GM12878 (cell line): Measurements from ENCODE around the gene ACTL6A. TPM values are rescaled to one million over a fixed set of nuclear protein-coding genes. Genes with fewer than 3 reads are reported as not detected.

ENCODE experiments used
- ATAC-seq: fragments of 200-7000 bp; cut with Tn5 transposase; 3 replicates; pipeline ENCODE4 v1.9.1; 2020; ENCODE audit warnings: mild to moderate bottlenecking, moderate library complexity
- BruUV-seq: library from RNA; stranded (reverse); fragments of 400-500 nt; replicated peaks from 2 replicates; lab custom pipeline; 2021; lab: Mats Ljungman, UMichigan
- CTCF ChIA-PET: fragments of 300-600 bp; sonication (Branson Sonifier 250); formaldehyde crosslinking; extraction: SDS; loops from one replicate; lab custom pipeline; 2021; ENCODE audit warnings: inconsistent platforms; lab: Yijun Ruan, JAX
- POLR2A ChIA-PET: fragments of 350-600 bp; formaldehyde crosslinking; extraction: SDS; loops from one replicate; lab custom pipeline; 2021; ENCODE audit warnings: inconsistent platforms; lab: Charles Lee
- RAD21 ChIA-PET: fragments of 300-600 bp; sonication (Branson Sonifier 250); formaldehyde crosslinking; loops from one replicate; lab custom pipeline; 2023; ENCODE audit warnings: antibody characterized with exemption; ENCODE audit not compliant: unreplicated experiment; lab: Charles Lee
- SMC1A ChIA-PET: fragments of 300-600 bp; sonication (Branson Sonifier 250); formaldehyde crosslinking; loops from one replicate; lab custom pipeline; 2023; ENCODE audit not compliant: unreplicated experiment, uncharacterized antibody; lab: Charles Lee
- DNase-seq: peaks from one replicate; pipeline ENCODE4 v3.0.0-alpha.2; 2011; ENCODE audit warnings: low read depth, low spot score
- FAIRE-seq: peaks from 3 replicates; lab custom pipeline; 2011; peaks lifted over from hg19 to GRCh38; lab: Jason Lieb, UNC
- H2AFZ ChIP-seq: 2 replicates; pipeline ENCODE4 v1.6.0; 2011; ENCODE audit warnings: low read depth, low read length, control low read depth; ENCODE audit not compliant: control insufficient read depth
- H3K27ac ChIP-seq: 2 replicates; pipeline ENCODE4 v1.5.1; 2011; ENCODE audit warnings: control low read depth; ENCODE audit not compliant: control insufficient read depth, insufficient read depth
- H3K27me3 ChIP-seq, 2 experiments: replicated peaks in 1 of 2; 2 replicates each; pipeline versions ENCODE4 v1.6.0 to v1.6.1; 2011; ENCODE audit warnings: low read length in 1 of 2; ENCODE audit not compliant: control insufficient read depth in 2 of 2, insufficient read depth in 2 of 2
- H3K36me3 ChIP-seq, 2 experiments: 2 replicates each; pipeline ENCODE4 v1.5.1; 2011; ENCODE audit warnings: low read length in 1 of 2; ENCODE audit not compliant: control insufficient read depth in 2 of 2, insufficient read depth in 2 of 2
- H3K4me1 ChIP-seq: 2 replicates; pipeline ENCODE4 v1.6.1; 2011; ENCODE audit warnings: mild to moderate bottlenecking, low read length, moderate library complexity, mixed read lengths; ENCODE audit not compliant: control insufficient read depth, insufficient read depth
- H3K4me2 ChIP-seq: 2 replicates; pipeline ENCODE4 v1.6.0; 2011; ENCODE audit warnings: control low read depth; ENCODE audit not compliant: control insufficient read depth, insufficient read depth
- H3K4me3 ChIP-seq: fragments of 200-600 bp; sonication (generic); 2 replicates; pipeline ENCODE4 v1.5.1; 2016
- H3K79me2 ChIP-seq: 2 replicates; pipeline ENCODE4 v1.6.0; 2011; ENCODE audit warnings: low read length; ENCODE audit not compliant: control insufficient read depth, insufficient read depth
- H3K9ac ChIP-seq: 2 replicates; pipeline ENCODE4 v1.8.0; 2011; ENCODE audit warnings: low read length, control low read depth, mixed read lengths; ENCODE audit not compliant: control insufficient read depth, insufficient read depth
- H3K9me3 ChIP-seq: replicated peaks from 3 replicates; pipeline ENCODE4 v1.5.1; 2011; ENCODE audit warnings: mild to moderate bottlenecking, low read length; ENCODE audit not compliant: control insufficient read depth, insufficient read depth
- H4K20me1 ChIP-seq: 2 replicates; pipeline ENCODE4 v1.6.0; 2011; ENCODE audit not compliant: control insufficient read depth, insufficient read depth
- ATF7 ChIP-seq: fragments of 450-650 bp; IDR thresholded peaks from 2 replicates; pipeline ENCODE4 v1.6.1; 2016; ENCODE audit warnings: low read depth, mild to moderate bottlenecking
- MEF2B ChIP-seq: fragments of 450-650 bp; IDR thresholded peaks from 2 replicates; pipeline ENCODE4 v1.6.1; 2018; ENCODE audit warnings: mild to moderate bottlenecking, moderate library complexity; ENCODE audit not compliant: partially characterized antibody, poor library complexity, severe bottlenecking
- NFYB ChIP-seq: IDR thresholded peaks from 2 replicates; pipeline ENCODE4 v1.6.1; 2011; ENCODE audit warnings: low read depth, mild to moderate bottlenecking, low read length, improper control_type of control experiment, moderate library complexity; ENCODE audit not compliant: insufficient read depth
- NRF1 ChIP-seq: conservative IDR thresholded peaks from 2 replicates; pipeline ENCODE4 v1.6.1; 2011; ENCODE audit warnings: mild to moderate bottlenecking, low read depth, low read length, improper control_type of control experiment
- POU2F2 ChIP-seq: IDR thresholded peaks from 3 replicates; pipeline ENCODE4 v1.6.1; 2011; ENCODE audit warnings: low read depth, mild to moderate bottlenecking, low read length, borderline replicate concordance
- RAD21 ChIP-seq: IDR thresholded peaks from 2 replicates; pipeline ENCODE4 v1.6.1; 2011; ENCODE audit warnings: mild to moderate bottlenecking, low read depth, low read length, moderate library complexity; ENCODE audit not compliant: insufficient read depth
- RCOR1 ChIP-seq: conservative IDR thresholded peaks from 2 replicates; pipeline ENCODE4 v1.6.1; 2012; ENCODE audit warnings: low read depth, low read length, improper control_type of control experiment
- SP1 ChIP-seq: IDR thresholded peaks from one replicate; pipeline ENCODE4 v1.6.1; 2011; ENCODE audit warnings: low read depth, low read length
- SPI1 ChIP-seq: IDR thresholded peaks from 2 replicates; pipeline ENCODE4 v1.6.1; 2011; ENCODE audit warnings: low read depth, mild to moderate bottlenecking, low read length, moderate library complexity, borderline replicate concordance; ENCODE audit not compliant: insufficient read depth
- TCF3 ChIP-seq: IDR thresholded peaks from 2 replicates; pipeline ENCODE4 v1.6.1; 2012; ENCODE audit warnings: low read depth, mild to moderate bottlenecking, low read length, borderline replicate concordance; ENCODE audit not compliant: insufficient read depth
- ZNF217 ChIP-seq: fragments of 450-650 bp; IDR thresholded peaks from 2 replicates; pipeline ENCODE4 v1.6.1; 2017; ENCODE audit warnings: antibody characterized with exemption, mild to moderate bottlenecking
- ZNF622 ChIP-seq: fragments of 450-650 bp; IDR thresholded peaks from 2 replicates; pipeline ENCODE4 v1.6.1; 2017; ENCODE audit warnings: mild to moderate bottlenecking, inconsistent platforms
- WGBS: methylation state at CpG from one replicate; pipeline ENCODE4 v1.1.6; 2016; ENCODE audit warnings: low lambda C conversion rate; ENCODE audit not compliant: insufficient replicate concordance, insufficient coverage; ENCODE audit errors: missing lambda C conversion rate; 5-methylcytosine and 5-hydroxymethylcytosine counted together
- in situ Hi-C: fragments of 300-500 bp; cut with MboI; formaldehyde crosslinking; loops from 9 replicates; pipeline ENCODE4 v1.14.3; 2018; ENCODE audit warnings: mixed read lengths
- intact Hi-C: fragments of 100-400 bp; cut with micrococcal nuclease; formaldehyde crosslinking; loops from one replicate; pipeline ENCODE4 v1.14.2; 2022; ENCODE audit not compliant: unreplicated experiment
- polyA plus RNA-seq, 11 experiments: library from polyadenylated mRNA; depleted of rRNA in 4 of 11; unstranded in 6 of 11; stranded (reverse) in 5 of 11; fragments of >200 nt; fragmentation: Nextera tagmentation in 4 of 11; fragmentation: Illumina TruSeq in 1 of 11; extraction: Ambion mirVana in 4 of 11; extraction: Trizol in 1 of 11; gene quantifications; 1 replicate in 1 of 11; 2 replicates in 10 of 11; pipeline versions ENCODE4 v1.2.1 to v1.2.3, GENCODE V29; 2011 to 2016; ENCODE audit warnings: inconsistent platforms in 2 of 11, missing spikeins in 2 of 11, low read depth in 1 of 11
- total RNA-seq, 4 experiments: library from RNA; depleted of rRNA in 3 of 4; stranded (reverse); fragments of >200 nt in 3 of 4; fragmentation: Illumina TruSeq in 1 of 4; extraction: Trizol in 1 of 4; gene quantifications; 2 replicates each; pipeline versions ENCODE4 v1.2.1 to v1.2.3, GENCODE V29; 2013 to 2021
- TF ChIP-seq, protein P1 (sequence below): fragments of 450-650 bp; formaldehyde crosslinking; IDR thresholded peaks from 2 replicates; pipeline ENCODE4 v1.5.0; 2022; ENCODE audit warnings: mild to moderate bottlenecking, missing genetic modification characterization

The ACTL6A gene
- total and polyA plus RNA-seq, 10 of the 15 experiments (the other 5 are each of a cell fraction or from before 2014, with no cell fraction given): 70.2 to 197 (median 105) TPM

DNA sequence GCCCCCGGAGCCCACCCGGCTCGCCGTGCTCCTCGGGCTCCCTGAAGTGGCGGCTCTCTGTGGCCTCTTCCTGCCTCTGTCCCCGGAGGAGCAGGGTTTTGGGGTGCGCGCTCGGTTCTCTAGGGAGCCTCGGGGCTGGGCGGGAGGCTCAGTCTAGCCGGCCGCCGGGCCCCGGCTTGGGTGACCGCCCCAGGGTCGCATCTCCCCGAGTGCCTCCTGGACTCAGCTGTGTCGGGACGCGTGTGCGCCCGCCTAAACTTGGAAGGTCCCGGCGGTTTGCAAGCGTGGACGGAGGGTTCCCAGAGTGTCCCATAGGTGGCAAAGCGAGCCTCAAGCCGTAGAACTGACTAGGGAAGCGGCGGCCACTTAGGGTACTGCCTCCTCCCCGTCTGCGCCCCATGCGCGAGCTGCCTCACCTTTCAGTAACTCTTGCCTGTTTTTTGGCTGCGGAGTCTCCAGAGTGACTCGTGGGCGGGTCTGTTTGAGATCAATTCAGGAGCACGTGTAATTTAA is 601 bp downstream of the ACTL6A start (continued):
- TF ChIP-seq, protein P1, sequence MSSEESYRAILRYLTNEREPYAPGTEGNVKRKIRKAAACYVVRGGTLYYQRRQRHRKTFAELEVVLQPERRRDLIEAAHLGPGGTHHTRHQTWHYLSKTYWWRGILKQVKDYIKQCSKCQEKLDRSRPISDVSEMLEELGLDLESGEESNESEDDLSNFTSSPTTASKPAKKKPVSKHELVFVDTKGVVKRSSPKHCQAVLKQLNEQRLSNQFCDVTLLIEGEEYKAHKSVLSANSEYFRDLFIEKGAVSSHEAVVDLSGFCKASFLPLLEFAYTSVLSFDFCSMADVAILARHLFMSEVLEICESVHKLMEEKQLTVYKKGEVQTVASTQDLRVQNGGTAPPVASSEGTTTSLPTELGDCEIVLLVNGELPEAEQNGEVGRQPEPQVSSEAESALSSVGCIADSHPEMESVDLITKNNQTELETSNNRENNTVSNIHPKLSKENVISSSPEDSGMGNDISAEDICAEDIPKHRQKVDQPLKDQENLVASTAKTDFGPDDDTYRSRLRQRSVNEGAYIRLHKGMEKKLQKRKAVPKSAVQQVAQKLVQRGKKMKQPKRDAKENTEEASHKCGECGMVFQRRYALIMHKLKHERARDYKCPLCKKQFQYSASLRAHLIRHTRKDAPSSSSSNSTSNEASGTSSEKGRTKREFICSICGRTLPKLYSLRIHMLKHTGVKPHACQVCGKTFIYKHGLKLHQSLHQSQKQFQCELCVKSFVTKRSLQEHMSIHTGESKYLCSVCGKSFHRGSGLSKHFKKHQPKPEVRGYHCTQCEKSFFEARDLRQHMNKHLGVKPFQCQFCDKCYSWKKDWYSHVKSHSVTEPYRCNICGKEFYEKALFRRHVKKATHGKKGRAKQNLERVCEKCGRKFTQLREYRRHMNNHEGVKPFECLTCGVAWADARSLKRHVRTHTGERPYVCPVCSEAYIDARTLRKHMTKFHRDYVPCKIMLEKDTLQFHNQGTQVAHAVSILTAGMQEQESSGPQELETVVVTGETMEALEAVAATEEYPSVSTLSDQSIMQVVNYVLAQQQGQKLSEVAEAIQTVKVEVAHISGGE (CRISPR knock-in tag): no peak

- Histone ChIP-seq H3K4me3 (no peak overlapping the region; the same call in 1 of the 2 replicates), H3K9ac (no peak overlapping the region), H3K79me2 (peaks cover 49% of the 10 kb centered on the region), H3K9me3 (no peaks in the 10 kb centered on the region), H3K27me3 (no peaks in the 10 kb centered on the region; a peak in 1 of 4 replicates), H3K4me2 (peak overlapping the region; percentile 57; the same call in 1 of the 2 replicates), H3K36me3 (peaks cover 0 to 14% of the 10 kb centered on the region in 2 experiments; a peak in 2 of 4 replicates), H2AFZ (no peak overlapping the region), H3K27ac (peak overlapping the region; percentile 30), H4K20me1 (no peaks in the 10 kb centered on the region), H3K4me1 (no peaks in the 10 kb centered on the region)
- TF ChIP-seq RAD21 (no peak), RCOR1 (no peak), ATF7 (0 out of 2 replicates have a peak, but pooled peaks have one; percentile 19), NRF1 (no peak), MEF2B (no peak), ZNF622 (no peak), SPI1 (peak; percentile 52; the same call in 1 of the 2 replicates), POU2F2 (peak; percentile 49; the same call in 1 of the 3 replicates), SP1 (no peak), ZNF217 (no peak), TCF3 (no peak), NFYB (no peak)
- SMC1A ChIA-PET: interaction anchor here (0.6 to 1.7 kb wide), 3 partner anchors 30 to 215 kb away, joined by 3 to 4 read pairs (median 3); no protein-coding TSS in a partner anchor
- POLR2A ChIA-PET: interaction anchor here (1.0 to 1.3 kb wide), 2 partner anchors 39 to 214 kb away, joined by 3 to 5 read pairs; partner anchors contain the start of genes MRPL47 and NDUFB5
- CTCF ChIA-PET: interaction anchor here (0.6 to 1.5 kb wide), 5 partner anchors 31 to 243 kb away, joined by 3 read pairs; no protein-coding TSS in a partner anchor
- intact Hi-C loops: no loop called here
- in situ Hi-C loops: loop anchor here (10.0 to 25.0 kb wide), 2 partner anchors 551 to 1128 kb away; no protein-coding TSS in a partner anchor
- peak; percentile 28 for DNase-seq
- FAIRE-seq: no peak
- WGBS: 37% methylated on average over 3 of the region's 3 CpGs
- peak; percentile 14; the same call in 2 of the 3 replicates for ATAC-seq
- BruUV-seq: no TSS peak
- RAD21 ChIA-PET: interaction anchor here (1.0 to 1.8 kb wide), 3 partner anchors 215 to 550 kb away, joined by 3 to 5 read pairs (median 4); partner anchors contain the start of gene MFN1
These were observed 2.8 kb downstream of the ACTL6A start for GRCh38 chr3:179565496-179565895.
